ENCODE data around the gene MILR1.

Gene MILR1

DNA sequence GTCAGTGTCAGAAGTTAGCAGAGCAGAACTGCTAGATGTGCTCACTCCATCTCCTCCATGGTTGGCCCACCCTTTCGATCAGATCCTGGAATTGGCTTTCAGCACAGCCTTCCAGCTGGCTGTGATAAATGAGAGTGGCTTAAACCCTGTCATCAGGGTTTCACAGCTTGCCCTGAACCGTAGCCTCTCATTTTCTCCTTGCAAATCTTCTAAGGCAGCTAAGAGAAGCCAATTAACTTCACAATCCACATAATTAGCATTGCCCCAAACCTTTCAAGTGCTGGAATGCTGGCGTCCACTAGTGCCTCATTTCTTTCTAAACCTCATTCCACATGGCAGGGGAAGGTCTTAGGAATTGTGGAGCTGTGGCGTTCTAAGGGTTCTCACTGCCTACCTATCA, 21.7 kb downstream of the MILR1 start:
- TF ChIP-seq, protein P1, sequence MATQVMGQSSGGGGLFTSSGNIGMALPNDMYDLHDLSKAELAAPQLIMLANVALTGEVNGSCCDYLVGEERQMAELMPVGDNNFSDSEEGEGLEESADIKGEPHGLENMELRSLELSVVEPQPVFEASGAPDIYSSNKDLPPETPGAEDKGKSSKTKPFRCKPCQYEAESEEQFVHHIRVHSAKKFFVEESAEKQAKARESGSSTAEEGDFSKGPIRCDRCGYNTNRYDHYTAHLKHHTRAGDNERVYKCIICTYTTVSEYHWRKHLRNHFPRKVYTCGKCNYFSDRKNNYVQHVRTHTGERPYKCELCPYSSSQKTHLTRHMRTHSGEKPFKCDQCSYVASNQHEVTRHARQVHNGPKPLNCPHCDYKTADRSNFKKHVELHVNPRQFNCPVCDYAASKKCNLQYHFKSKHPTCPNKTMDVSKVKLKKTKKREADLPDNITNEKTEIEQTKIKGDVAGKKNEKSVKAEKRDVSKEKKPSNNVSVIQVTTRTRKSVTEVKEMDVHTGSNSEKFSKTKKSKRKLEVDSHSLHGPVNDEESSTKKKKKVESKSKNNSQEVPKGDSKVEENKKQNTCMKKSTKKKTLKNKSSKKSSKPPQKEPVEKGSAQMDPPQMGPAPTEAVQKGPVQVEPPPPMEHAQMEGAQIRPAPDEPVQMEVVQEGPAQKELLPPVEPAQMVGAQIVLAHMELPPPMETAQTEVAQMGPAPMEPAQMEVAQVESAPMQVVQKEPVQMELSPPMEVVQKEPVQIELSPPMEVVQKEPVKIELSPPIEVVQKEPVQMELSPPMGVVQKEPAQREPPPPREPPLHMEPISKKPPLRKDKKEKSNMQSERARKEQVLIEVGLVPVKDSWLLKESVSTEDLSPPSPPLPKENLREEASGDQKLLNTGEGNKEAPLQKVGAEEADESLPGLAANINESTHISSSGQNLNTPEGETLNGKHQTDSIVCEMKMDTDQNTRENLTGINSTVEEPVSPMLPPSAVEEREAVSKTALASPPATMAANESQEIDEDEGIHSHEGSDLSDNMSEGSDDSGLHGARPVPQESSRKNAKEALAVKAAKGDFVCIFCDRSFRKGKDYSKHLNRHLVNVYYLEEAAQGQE (IDR thresholded peaks at IDR 0.05; ENCODE audit: insufficient read depth in 1 of 2, low read depth in 2 of 2, low read length in 2 of 2) = no peak
- no peak for TF ChIP-seq SIN3A (IDR thresholded peaks at IDR 0.05; ENCODE audit: borderline replicate concordance, insufficient read depth, low read length)
- no peak for TF ChIP-seq FOXP2 (optimal IDR thresholded peaks at IDR 0.05; ENCODE audit: borderline replicate concordance, extremely low read depth, extremely low read length, insufficient read depth)
- TF ChIP-seq POLR2AphosphoS5 (IDR thresholded peaks at IDR 0.05; ENCODE audit: low read depth, low read length) = no peak
- no peak for TF ChIP-seq TAF1 (IDR thresholded peaks at IDR 0.05; ENCODE audit: borderline replicate concordance, insufficient read depth, low read length)

DNA sequence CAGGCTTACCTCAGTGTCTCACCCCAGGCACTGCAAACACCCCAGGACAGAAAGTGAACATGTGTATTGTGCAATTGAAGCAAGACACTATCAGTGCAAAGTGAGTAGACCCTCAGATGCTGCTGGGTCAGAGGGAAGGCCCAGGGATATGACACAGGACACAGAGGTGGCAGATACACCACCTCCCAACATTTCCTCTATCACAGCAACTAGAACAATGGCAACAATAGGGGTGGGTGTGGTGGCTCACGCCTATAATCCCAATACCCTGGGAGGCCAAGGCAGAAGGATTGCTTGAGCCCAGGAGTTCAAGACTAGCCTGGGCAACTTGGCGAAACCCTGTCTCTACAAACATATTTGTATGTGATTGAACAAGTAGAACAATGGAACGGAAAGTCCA, 22.5 kb downstream of the MILR1 start:
- TF ChIP-seq FOXP2 (optimal IDR thresholded peaks at IDR 0.05; ENCODE audit: borderline replicate concordance, extremely low read depth, extremely low read length, insufficient read depth) (no peak), TAF1 (IDR thresholded peaks at IDR 0.05; ENCODE audit: borderline replicate concordance, insufficient read depth, low read length) (no peak), POLR2AphosphoS5 (IDR thresholded peaks at IDR 0.05; ENCODE audit: low read depth, low read length) (no peak), SIN3A (IDR thresholded peaks at IDR 0.05; ENCODE audit: borderline replicate concordance, insufficient read depth, low read length) (no peak)
- TF ChIP-seq, protein P1 (IDR thresholded peaks at IDR 0.05; ENCODE audit: insufficient read depth in 1 of 2, low read depth in 2 of 2, low read length in 2 of 2) = no peak

DNA sequence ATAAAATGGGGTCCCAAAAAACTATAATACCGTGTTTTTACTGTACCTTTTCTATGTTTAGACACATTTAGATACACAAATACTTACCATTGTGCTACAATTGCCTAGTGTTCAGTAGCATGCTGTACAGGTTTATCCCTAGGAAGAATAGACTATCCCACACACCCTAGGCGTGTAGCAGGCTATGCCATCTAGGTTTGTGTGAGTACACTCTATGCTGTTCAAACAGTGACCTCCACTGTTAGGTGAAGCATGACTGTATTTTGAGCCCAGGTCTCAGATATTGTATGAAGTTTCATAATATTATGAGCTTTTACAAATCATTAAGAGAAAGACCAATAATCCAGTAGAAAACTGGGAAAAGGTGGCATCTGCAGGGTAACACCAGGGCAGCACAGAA, 23.6 kb downstream of the MILR1 start:
- no peak for TF ChIP-seq FOXP2 (optimal IDR thresholded peaks at IDR 0.05; ENCODE audit: borderline replicate concordance, extremely low read depth, extremely low read length, insufficient read depth)
- TF ChIP-seq SIN3A (IDR thresholded peaks at IDR 0.05; ENCODE audit: borderline replicate concordance, insufficient read depth, low read length) = no peak
- no peak for TF ChIP-seq TAF1 (IDR thresholded peaks at IDR 0.05; ENCODE audit: borderline replicate concordance, insufficient read depth, low read length)
- TF ChIP-seq POLR2AphosphoS5 (IDR thresholded peaks at IDR 0.05; ENCODE audit: low read depth, low read length) = no peak
- TF ChIP-seq, protein P1 (IDR thresholded peaks at IDR 0.05; ENCODE audit: insufficient read depth in 1 of 2, low read depth in 2 of 2, low read length in 2 of 2) = no peak

DNA sequence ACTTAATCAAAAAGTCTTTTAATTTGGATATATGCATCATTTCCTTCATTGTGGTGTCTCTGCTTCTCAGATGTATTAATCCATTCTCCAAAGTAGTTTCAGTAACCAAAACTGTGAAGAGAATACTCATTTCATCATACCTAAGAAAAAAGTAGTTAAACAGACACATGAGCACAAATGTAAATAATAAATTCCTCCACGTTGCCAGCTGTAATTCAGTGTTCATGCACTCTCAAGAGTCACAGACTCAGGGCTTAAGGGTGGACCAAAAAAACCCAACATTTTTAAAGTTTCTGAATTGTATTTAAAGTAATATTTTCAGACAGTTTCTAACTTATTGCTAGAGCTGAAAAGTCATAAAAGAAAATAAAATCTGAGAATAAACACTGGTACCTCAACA, 28.9 kb downstream of the MILR1 start:
- TF ChIP-seq FOXP2 (optimal IDR thresholded peaks at IDR 0.05; ENCODE audit: borderline replicate concordance, extremely low read depth, extremely low read length, insufficient read depth) (no peak), SIN3A (IDR thresholded peaks at IDR 0.05; ENCODE audit: borderline replicate concordance, insufficient read depth, low read length) (no peak), POLR2AphosphoS5 (IDR thresholded peaks at IDR 0.05; ENCODE audit: low read depth, low read length) (no peak)

DNA sequence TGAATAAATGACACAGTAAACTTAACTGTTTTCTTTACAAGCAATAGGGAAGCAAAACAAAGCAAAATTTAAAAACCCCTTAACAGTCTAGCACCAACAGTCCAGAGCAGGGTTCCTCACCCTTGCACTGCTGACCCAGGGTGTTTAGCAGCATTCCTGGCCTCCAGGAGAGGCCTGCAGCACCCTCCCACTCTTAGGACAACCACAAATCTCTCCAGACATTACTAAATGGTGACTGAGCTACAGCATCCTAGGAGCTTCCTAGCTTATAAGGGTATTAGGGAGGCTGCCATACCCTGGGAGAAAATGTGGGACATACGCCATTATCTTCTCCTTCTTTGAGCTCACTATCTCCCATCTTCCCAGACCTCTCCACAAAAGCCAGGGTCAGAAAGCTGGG, 32.0 kb downstream of the MILR1 start:
- no peak for TF ChIP-seq SIN3A (IDR thresholded peaks at IDR 0.05; ENCODE audit: borderline replicate concordance, insufficient read depth, low read length)
- TF ChIP-seq TAF1 (IDR thresholded peaks at IDR 0.05; ENCODE audit: borderline replicate concordance, insufficient read depth, low read length) = no peak
- TF ChIP-seq, protein P1 (IDR thresholded peaks at IDR 0.05; ENCODE audit: insufficient read depth in 1 of 2, low read depth in 2 of 2, low read length in 2 of 2) = no peak
- no peak for TF ChIP-seq FOXP2 (optimal IDR thresholded peaks at IDR 0.05; ENCODE audit: borderline replicate concordance, extremely low read depth, extremely low read length, insufficient read depth)
- TF ChIP-seq POLR2AphosphoS5 (IDR thresholded peaks at IDR 0.05; ENCODE audit: low read depth, low read length) = no peak
